ENCODE measurements around the gene DOCK8.

GRCh38 chr9:495739-496138 lies 281.1 kb downstream of the DOCK8 start:
- TF ChIP-seq CTCF (IDR thresholded peaks at IDR 0.05) (no peak), POLR2A (IDR thresholded peaks at IDR 0.05) (no peak)
